Panc1 (cell line): ENCODE results near the gene DLGAP1. TPM values are rescaled to one million over a fixed set of nuclear protein-coding genes. Genes with fewer than 3 reads are reported as not detected.
A peak's percentile ranks its signal among the peaks of the same experiment; 100 is the strongest.

Experiments
- ATAC-seq: fragments of 200-7000 bp; cut with Tn5 transposase; 2 replicates; pipeline ENCODE4 v1.9.1; 2020; ENCODE audit warnings: mild to moderate bottlenecking, moderate library complexity
- BruUV-seq: library from RNA; stranded (reverse); fragments of 400-500 nt; replicated peaks from 2 replicates; lab custom pipeline; 2021; lab: Mats Ljungman, UMichigan
- CTCF ChIA-PET: fragments of 300-600 bp; sonication (Branson Sonifier 250); formaldehyde crosslinking; loops from one replicate; lab custom pipeline; 2022; ENCODE audit warnings: antibody characterized with exemption; lab: Charles Lee
- POLR2A ChIA-PET: fragments of 300-600 bp; sonication (Branson Sonifier 250); formaldehyde crosslinking; loops from one replicate; lab custom pipeline; 2022; ENCODE audit warnings: antibody characterized with exemption; lab: Charles Lee
- DNase-seq: peaks from one replicate; pipeline ENCODE4 v3.0.0-alpha.2; 2010; ENCODE audit warnings: low read depth, low spot score
- H3K27ac ChIP-seq: 2 replicates; pipeline ENCODE4 v1.5.1; 2011; ENCODE audit warnings: mild to moderate bottlenecking, low read length, inconsistent platforms
- H3K27me3 ChIP-seq: fragments of 200-500 bp; sonication (Bioruptor generic); 2 replicates; pipeline ENCODE4 v1.6.0; 2014; ENCODE audit warnings: low read length, inconsistent platforms; ENCODE audit not compliant: control insufficient read depth, insufficient read depth
- H3K36me3 ChIP-seq: fragments of 200-500 bp; sonication (Bioruptor generic); 2 replicates; pipeline ENCODE4 v1.5.1; 2014; ENCODE audit warnings: inconsistent platforms, mild to moderate bottlenecking, low read length, moderate library complexity; ENCODE audit not compliant: control insufficient read depth, insufficient read depth
- H3K4me1 ChIP-seq: 2 replicates; pipeline ENCODE4 v1.5.1; 2011; ENCODE audit warnings: inconsistent platforms, mild to moderate bottlenecking, low read length, moderate library complexity; ENCODE audit not compliant: control insufficient read depth, insufficient read depth
- H3K4me3 ChIP-seq, 2 experiments: 2 replicates each; pipeline ENCODE4 v1.5.1; 2011 to 2012; ENCODE audit warnings: low read depth in 2 of 2, low read length in 2 of 2, mild to moderate bottlenecking in 2 of 2, inconsistent platforms in 1 of 2, moderate library complexity in 1 of 2
- H3K9me3 ChIP-seq: fragments of 200-500 bp; sonication (Bioruptor generic); 2 replicates; pipeline ENCODE4 v1.5.1; 2014; ENCODE audit warnings: low read depth, mild to moderate bottlenecking, inconsistent platforms, low read length, moderate library complexity; ENCODE audit not compliant: control insufficient read depth, insufficient read depth
- POLR2AphosphoS5 ChIP-seq: IDR thresholded peaks from 2 replicates; pipeline ENCODE4 v1.6.1; 2012; ENCODE audit warnings: mild to moderate bottlenecking, low read depth, low read length, moderate library complexity
- SIN3A ChIP-seq: IDR thresholded peaks from 2 replicates; pipeline ENCODE4 v1.6.1; 2012; ENCODE audit warnings: low read depth, mild to moderate bottlenecking, low read length, moderate library complexity, borderline replicate concordance; ENCODE audit not compliant: insufficient read depth
- TCF7L2 ChIP-seq: IDR thresholded peaks from 2 replicates; pipeline ENCODE4 v1.6.1; 2011; ENCODE audit warnings: mild to moderate bottlenecking, low read depth, low read length, inconsistent platforms
- in situ Hi-C: cut with HindIII; loops from 2 replicates; pipeline ENCODE4 v1.10.0; 2016; ENCODE audit warnings: low sequenced_read_pairs, low pct_unique_long_range_greater_than_20kb
- intact Hi-C: fragments of 100-400 bp; cut with micrococcal nuclease; formaldehyde crosslinking; loops from one replicate; pipeline ENCODE4 v1.10.0; 2022; ENCODE audit not compliant: unreplicated experiment
- total RNA-seq: library from RNA; stranded (reverse); gene quantifications from one replicate; pipeline ENCODE4 v1.2.1, GENCODE V29; 2021; ENCODE audit not compliant: unreplicated experiment
- TF ChIP-seq, protein P1 (sequence below): fragments of 450-650 bp; IDR thresholded peaks from 2 replicates; pipeline ENCODE4 v1.5.1; 2017; ENCODE audit warnings: mild to moderate bottlenecking
- TF ChIP-seq, protein P2 (sequence below), 2 experiments: IDR thresholded peaks; 2 replicates each; pipeline ENCODE4 v1.6.1; 2011 to 2012; ENCODE audit warnings: low read depth in 2 of 2, control low read depth in 1 of 2, low read length in 1 of 2, mild to moderate bottlenecking in 1 of 2, moderate library complexity in 1 of 2; ENCODE audit not compliant: insufficient read depth in 1 of 2

Gene DLGAP1
- total RNA-seq, 1 experiment from 2014 or later: 1.8 TPM

DNA sequence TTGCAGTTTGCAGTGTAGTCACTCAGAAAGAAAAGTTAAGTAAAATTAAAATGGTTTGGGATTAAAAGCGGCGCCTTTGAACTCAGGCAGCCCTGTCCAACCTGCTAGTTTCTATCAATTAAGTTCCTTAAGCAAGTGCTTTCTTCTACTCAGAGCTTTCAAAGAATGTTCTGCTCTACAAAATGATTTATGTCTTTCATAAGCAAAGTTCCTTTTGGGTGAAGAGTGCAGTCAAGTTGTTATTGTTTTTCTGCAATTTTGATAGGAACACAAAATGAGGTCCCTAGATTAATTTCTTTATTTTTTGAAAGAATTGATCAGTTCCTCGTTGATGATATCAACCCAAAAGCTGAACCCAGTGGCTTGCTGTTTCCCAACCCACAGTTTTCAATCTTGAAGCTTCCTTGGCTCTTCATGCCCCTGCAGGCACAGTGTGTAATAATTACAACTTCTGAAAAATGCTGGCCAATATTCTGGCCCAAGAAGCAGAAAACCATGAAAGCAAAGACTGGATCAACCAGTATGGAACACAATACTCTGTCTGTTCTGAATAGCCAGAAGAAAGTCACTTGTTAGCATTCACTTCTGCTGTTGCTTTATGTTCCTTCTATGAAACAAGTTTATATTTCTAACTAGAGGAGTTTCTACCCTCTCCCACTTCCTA lies 916.0 kb downstream of the DLGAP1 start:
- Histone ChIP-seq H3K9me3 (no peaks in the 10 kb centered on the region), H3K4me3 (no peak overlapping the region), H3K27ac (peak overlapping the region; percentile 2), H3K27me3 (no peaks in the 10 kb centered on the region), H3K36me3 (no peaks in the 10 kb centered on the region), H3K4me1 (peaks cover 17% of the 10 kb centered on the region)
- no TSS peak for BruUV-seq
- DNase-seq: no peak
- intact Hi-C loops (no loop called here), in situ Hi-C loops (no loop called here)
- no peak for ATAC-seq
- POLR2A ChIA-PET: interaction anchor here (1.2 kb wide), 1 partner anchor 12 kb away, joined by 3 read pairs; no protein-coding TSS in a partner anchor
- TF ChIP-seq TCF7L2 (no peak), POLR2AphosphoS5 (no peak), SIN3A (no peak)
- TF ChIP-seq, protein P1, sequence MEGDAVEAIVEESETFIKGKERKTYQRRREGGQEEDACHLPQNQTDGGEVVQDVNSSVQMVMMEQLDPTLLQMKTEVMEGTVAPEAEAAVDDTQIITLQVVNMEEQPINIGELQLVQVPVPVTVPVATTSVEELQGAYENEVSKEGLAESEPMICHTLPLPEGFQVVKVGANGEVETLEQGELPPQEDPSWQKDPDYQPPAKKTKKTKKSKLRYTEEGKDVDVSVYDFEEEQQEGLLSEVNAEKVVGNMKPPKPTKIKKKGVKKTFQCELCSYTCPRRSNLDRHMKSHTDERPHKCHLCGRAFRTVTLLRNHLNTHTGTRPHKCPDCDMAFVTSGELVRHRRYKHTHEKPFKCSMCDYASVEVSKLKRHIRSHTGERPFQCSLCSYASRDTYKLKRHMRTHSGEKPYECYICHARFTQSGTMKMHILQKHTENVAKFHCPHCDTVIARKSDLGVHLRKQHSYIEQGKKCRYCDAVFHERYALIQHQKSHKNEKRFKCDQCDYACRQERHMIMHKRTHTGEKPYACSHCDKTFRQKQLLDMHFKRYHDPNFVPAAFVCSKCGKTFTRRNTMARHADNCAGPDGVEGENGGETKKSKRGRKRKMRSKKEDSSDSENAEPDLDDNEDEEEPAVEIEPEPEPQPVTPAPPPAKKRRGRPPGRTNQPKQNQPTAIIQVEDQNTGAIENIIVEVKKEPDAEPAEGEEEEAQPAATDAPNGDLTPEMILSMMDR: no peak
- TF ChIP-seq, protein P2, sequence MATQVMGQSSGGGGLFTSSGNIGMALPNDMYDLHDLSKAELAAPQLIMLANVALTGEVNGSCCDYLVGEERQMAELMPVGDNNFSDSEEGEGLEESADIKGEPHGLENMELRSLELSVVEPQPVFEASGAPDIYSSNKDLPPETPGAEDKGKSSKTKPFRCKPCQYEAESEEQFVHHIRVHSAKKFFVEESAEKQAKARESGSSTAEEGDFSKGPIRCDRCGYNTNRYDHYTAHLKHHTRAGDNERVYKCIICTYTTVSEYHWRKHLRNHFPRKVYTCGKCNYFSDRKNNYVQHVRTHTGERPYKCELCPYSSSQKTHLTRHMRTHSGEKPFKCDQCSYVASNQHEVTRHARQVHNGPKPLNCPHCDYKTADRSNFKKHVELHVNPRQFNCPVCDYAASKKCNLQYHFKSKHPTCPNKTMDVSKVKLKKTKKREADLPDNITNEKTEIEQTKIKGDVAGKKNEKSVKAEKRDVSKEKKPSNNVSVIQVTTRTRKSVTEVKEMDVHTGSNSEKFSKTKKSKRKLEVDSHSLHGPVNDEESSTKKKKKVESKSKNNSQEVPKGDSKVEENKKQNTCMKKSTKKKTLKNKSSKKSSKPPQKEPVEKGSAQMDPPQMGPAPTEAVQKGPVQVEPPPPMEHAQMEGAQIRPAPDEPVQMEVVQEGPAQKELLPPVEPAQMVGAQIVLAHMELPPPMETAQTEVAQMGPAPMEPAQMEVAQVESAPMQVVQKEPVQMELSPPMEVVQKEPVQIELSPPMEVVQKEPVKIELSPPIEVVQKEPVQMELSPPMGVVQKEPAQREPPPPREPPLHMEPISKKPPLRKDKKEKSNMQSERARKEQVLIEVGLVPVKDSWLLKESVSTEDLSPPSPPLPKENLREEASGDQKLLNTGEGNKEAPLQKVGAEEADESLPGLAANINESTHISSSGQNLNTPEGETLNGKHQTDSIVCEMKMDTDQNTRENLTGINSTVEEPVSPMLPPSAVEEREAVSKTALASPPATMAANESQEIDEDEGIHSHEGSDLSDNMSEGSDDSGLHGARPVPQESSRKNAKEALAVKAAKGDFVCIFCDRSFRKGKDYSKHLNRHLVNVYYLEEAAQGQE (IDR thresholded peaks at IDR 0.05; ENCODE audit: insufficient read depth in 1 of 2, low read depth in 2 of 2, low read length in 1 of 2): no peak
- CTCF ChIA-PET: no interaction called here

DNA sequence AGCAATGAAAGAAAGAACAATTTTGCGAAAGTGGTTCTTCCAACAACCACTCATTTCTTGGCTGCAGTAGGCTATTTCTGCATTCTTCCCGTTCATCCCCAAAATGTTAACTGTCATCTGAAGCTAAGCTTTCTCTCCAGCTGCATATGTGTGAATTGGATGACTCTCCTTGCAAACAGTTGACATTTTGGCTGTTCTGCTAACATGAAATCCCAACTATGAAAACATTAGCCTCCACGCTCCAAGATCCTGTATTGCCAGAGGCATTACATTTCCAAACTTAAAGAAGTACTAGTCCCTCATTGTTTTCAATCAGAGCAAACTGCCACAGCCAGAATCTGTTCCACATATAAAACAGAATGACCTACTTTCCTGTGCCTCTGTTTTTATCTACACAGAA lies 916.7 kb downstream of the DLGAP1 start:
- ATAC-seq (no peak), DNase-seq (no peak)
- CTCF ChIA-PET: no interaction called here
- no TSS peak for BruUV-seq
- in situ Hi-C loops: no loop called here
- H3K27me3 ChIP-seq: no peaks in the 10 kb centered on the region
- H3K27ac ChIP-seq: peak overlapping the region; percentile 2; the same call in 1 of the 2 replicates
- no peaks in the 10 kb centered on the region for H3K36me3 ChIP-seq
- TF ChIP-seq SIN3A (no peak), POLR2AphosphoS5 (no peak), TCF7L2 (no peak)
- TF ChIP-seq, protein P2 (IDR thresholded peaks at IDR 0.05; ENCODE audit: insufficient read depth in 1 of 2, low read depth in 2 of 2, low read length in 1 of 2): no peak
- no peak overlapping the region for H3K4me3 ChIP-seq
- intact Hi-C loops: no loop called here
- no peaks in the 10 kb centered on the region for H3K9me3 ChIP-seq
- POLR2A ChIA-PET: interaction anchor here (1.2 kb wide), 1 partner anchor 12 kb away, joined by 3 read pairs; no protein-coding TSS in a partner anchor
- peaks cover 17% of the 10 kb centered on the region for H3K4me1 ChIP-seq
